Epithelial cell of proximal tubule (primary cell): ENCODE results near the gene PAX7. TPM values are rescaled to one million over a fixed set of nuclear protein-coding genes. Genes with fewer than 3 reads are reported as not detected.

Source experiments
- DNase-seq: peaks from one replicate; pipeline ENCODE4 v3.0.0-alpha.2; 2011; ENCODE audit warnings: low read depth
- H3K4me3 ChIP-seq: 2 replicates; pipeline ENCODE4 v1.5.1; 2011; ENCODE audit warnings: low read depth, mild to moderate bottlenecking, low read length
- total RNA-seq: library from RNA; depleted of rRNA; stranded (reverse); fragments of >200 nt; gene quantifications from 2 replicates; pipeline ENCODE4 v1.2.3, GENCODE V29; 2015
- TF ChIP-seq, protein P1 (sequence below): conservative IDR thresholded peaks from 2 replicates; pipeline ENCODE4 v1.5.1; 2012; ENCODE audit warnings: low read depth, mild to moderate bottlenecking, low read length

Gene PAX7
- total RNA-seq, 1 donor from 2014 or later = not detected

DNA sequence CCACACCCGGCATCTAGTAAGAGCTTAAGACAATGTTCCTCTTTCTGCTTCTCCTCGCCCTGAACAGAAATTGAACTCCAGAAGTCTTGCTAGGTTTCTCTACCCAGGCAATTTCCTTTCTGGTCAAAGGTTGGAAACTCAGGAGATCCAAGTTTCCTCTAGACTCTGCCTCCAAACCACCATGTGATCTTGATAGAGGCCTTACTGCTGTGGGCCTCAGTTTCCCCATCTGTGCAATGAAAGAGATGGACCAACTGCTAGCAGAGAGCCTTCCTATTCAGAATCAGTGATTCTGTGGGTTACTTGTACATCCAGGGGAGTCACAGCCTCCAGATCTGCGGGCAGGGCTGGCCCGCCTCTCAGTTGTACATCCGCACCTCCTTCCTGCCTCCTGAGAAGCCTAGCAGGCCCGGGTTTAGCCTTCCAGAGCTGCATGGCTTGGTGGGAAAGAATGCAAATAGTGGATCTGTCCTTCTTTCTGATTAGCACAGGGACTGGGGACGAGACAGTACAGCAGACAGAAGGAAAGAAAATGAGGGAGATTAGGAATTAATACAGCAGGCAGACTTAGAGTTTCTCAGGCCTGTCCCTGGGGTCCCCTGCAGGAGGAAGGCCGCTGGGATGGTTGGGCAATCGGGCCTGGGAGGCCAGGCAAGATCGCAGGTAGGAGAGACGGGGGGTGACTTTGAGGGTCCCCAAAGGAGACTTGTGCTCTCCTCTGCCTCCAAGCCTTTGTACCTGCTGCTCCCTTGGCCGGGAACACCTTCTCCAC is 83.9 kb downstream of the PAX7 start:
- TF ChIP-seq, protein P1, sequence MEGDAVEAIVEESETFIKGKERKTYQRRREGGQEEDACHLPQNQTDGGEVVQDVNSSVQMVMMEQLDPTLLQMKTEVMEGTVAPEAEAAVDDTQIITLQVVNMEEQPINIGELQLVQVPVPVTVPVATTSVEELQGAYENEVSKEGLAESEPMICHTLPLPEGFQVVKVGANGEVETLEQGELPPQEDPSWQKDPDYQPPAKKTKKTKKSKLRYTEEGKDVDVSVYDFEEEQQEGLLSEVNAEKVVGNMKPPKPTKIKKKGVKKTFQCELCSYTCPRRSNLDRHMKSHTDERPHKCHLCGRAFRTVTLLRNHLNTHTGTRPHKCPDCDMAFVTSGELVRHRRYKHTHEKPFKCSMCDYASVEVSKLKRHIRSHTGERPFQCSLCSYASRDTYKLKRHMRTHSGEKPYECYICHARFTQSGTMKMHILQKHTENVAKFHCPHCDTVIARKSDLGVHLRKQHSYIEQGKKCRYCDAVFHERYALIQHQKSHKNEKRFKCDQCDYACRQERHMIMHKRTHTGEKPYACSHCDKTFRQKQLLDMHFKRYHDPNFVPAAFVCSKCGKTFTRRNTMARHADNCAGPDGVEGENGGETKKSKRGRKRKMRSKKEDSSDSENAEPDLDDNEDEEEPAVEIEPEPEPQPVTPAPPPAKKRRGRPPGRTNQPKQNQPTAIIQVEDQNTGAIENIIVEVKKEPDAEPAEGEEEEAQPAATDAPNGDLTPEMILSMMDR = no peak
- H3K4me3 ChIP-seq = no peak overlapping the region
- no peak for DNase-seq

DNA sequence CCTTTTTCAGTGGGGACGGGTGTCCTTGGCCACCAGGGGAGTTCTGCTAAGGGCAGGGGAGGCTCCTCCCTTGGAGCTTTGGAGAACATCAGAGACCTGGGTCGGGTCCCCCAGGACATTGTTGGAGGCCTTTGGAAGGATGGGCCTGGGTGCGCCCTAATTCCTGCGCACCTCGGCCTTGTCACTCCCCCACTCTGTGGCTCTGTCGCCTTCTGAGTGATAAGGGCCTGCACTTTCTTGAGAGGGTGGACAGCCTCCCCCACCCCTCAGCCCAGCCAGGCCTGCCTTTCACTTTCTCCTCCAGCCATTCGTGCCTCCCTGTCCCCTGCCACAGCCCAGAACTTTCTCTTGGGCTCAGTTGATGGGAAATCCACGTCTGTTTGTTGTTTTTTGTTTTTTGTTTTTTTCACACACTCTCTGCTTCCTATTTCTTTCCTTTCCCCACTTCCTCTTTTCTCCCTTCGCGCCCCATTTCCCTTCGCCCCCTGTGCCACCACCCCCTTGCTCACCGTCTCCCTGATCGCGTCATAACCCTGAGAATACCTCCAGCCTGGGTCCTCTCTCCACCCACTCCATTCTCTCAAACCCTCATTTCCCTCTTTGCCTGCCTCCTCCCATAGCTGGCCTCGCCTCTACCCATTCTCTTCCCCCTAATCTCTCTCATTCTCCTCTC is 85.6 kb downstream of the PAX7 start:
- no peak for DNase-seq
- TF ChIP-seq, protein P1 = no peak
- no peak overlapping the region for H3K4me3 ChIP-seq

DNA sequence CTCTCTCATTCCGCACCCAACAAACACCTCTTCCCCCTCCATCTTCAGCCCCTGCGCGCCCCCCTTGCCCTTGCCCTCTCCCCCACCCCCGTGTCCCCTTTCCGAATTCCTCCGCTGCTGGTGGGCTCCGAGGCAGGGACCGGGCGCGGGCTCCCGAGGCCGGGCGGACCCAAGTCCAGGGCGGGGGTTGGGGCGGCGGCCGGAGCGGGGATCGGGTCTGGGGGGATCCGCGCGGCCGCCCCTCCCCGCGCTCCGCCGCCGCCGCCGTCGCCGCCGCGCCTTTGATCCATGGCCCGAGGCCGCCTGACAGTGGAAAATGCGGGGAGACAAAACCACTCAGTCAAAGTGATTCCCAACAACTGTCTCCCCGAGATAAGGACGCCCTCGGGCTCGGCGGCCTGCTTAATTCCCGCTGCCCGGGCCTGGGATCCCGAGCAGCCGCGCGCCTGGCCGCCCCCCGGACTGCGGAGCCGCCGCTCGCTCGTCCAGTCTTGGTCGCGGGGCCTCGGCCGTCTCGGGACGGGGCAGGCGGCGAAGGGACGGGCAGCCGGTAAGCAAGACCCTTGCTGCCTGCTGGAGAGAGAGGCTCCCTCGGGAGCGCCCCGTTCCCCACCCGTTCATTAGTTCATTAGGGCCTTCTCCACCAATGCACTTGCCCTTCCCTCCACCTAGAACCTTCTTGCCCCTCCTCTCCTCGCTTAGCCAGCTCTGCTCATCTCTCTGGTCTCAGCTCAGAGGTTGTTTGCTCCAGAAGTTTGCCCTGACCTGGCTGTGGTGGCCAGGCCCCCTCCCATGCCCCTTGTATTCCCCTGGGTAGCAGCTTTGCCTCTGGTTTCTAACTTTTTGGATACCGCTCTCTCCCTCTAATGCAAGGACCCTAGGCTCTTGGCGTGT is 86.4 kb downstream of the PAX7 start:
- no peak for DNase-seq
- TF ChIP-seq, protein P1 = no peak
- no peak overlapping the region for H3K4me3 ChIP-seq

DNA sequence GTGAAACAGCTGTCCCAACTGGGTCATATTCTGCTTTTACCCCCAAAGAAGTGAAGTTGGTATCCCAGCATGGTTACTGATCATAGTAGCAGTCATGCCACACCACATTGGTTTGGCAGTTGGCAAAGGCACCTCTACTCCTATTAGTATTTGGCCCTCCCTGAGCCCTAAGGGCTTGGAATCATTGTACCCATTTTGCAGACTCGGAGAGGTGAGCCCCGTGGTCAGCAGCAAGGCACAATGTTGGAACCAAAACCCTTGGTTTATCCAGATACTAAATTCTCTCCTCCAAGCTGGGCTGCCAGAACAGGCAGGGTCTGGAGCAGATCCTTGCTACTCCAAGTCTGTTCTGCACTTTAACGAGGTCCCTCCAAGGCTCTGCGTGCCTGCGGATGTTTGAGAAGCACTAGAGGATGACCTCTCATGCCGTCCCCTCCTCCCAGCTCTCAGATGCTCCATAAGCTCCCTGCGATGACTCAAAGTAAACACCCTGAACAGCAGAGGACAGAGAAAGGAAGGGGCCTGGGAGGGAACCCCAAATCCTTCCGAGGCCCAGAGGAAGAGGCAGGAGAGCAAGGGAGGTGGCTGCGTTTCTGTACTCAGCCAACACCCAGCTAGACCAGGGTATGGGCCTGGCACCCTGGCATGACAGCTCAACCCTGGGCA is 89.3 kb downstream of the PAX7 start:
- DNase-seq = no peak
- H3K4me3 ChIP-seq = no peak overlapping the region
- TF ChIP-seq, protein P1 = no peak

DNA sequence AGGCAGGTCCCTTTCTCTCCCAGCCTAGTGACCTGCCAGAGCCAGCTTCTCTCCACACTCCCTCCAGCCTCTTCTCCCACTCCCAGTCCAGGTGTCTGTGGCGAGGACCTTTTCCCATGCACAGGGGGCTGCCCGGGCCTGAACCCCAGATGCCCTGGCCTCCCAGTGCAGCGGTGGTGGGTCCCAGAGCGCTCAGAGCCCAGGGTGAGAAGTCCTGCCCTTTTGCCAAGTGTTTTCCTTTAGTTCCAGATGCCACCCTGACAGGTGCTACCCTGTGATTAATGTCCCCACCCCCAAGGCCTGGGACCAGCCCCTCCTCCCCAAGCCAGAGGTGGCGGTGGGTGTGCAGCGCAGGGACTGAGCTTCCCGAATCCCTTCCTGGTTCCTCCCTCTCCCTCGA is 90.4 kb downstream of the PAX7 start:
- no peak for DNase-seq
- TF ChIP-seq, protein P1 = no peak
- no peak overlapping the region for H3K4me3 ChIP-seq

DNA sequence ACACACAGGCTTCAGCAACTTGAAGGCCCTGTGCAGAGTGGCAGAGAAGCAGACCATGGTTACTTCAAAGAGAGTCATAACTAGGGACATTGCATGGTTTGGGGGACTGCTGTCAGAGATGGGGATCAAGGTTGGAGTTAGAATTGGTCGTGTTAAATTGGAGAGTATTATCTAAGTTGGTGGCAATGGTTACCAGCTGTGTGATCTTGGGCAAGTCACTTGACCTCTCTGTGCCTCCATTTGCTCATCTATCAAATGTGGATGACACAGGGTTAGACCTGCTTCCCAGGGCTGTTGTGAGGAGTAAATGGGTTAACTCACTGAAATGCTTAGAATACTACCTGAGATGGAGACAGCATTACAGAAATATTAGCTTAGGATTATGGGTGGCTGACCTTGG is 91.1 kb downstream of the PAX7 start:
- no peak for DNase-seq
- H3K4me3 ChIP-seq = no peak overlapping the region
- TF ChIP-seq, protein P1 = no peak
